HG02852 (cell line): ENCODE measurements around the gene THOC5.
"Not testable (repeated sequence)": the region's sequence is repeated elsewhere in the genome, so short reads cannot be mapped to it uniquely, and the experiment has no call there.

Experiments
- ATAC-seq: cut with Tn5 transposase; IDR thresholded peaks from one replicate; pipeline ENCODE4 v1.9.1; 2021; ENCODE audit warnings: mild to moderate bottlenecking, moderate library complexity; ENCODE audit not compliant: unreplicated experiment

The THOC5 gene

DNA sequence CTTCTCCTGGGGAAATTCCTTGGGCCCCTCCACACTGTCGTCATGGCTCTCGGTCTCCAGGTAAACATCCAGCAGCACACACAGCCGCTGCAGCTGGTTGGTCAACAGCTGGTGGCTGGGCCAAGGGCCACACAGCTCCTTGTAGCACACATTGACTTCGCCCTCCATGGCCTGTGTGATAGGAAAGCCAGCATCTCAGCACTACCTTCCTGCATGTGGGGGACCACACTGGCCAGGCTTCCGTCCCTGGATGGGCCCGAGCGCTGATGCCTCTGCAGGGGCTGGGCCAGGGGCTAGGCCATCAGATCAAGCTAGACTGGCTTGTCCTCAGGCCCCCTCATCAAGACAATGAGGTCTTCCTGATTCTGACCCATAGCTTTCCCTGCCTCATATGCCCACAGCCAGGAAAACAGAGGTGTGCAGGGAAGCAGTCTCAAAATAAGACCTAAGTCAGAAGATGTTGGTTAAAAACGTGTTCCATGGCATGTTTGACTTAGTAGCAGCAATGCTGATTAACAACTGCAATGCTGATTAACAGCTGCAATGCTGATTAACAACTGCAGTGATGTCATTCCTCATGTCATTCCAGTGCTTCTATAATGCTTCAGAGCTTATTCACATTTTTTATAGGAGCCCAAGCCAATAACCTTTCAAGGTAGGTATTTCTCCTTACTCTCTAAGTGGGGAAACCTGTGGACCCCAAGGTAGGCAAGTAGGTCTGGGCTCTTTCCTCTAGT lies 42.3 kb downstream of the THOC5 start:
- no peak for ATAC-seq

DNA sequence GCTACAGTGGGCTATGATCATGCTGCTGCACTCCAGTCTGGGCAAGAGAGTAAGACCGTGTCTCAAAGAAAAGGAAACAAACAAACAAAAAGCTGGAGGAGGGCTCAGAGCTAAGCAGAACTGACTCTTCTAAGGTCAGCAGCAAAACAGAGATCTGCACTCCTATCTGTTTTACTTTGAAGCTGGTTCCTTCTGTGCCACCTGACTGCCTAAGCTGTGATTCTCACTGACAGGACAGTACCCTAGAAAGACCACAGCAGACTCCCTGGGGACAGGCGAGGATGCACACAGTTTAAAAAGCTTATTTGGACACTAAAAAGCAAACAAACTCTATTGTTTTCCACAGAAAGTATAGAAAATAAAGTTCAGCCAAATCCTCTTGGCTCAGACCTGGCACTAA lies 43.0 kb downstream of the THOC5 start:
- ATAC-seq, result no peak

DNA sequence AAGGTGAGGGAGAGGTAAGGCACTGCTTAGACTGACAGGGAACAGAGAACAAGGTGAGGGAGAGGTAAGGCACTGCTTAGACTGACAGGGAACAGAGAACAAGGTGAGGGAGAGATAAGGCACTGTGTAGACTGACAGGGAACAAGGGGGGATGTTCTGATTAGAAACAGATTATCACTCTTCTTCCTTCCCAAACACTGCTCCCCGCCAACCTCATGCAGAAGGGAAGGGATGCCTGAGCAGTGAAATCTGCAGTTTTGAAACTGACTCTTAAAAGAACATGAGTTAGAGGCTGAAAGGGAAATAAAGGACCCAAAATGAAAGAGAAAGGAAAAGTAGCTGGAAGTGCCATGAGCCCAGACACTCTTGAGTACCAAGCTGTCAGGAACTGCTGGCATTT lies 43.7 kb downstream of the THOC5 start:
- no peak for ATAC-seq

DNA sequence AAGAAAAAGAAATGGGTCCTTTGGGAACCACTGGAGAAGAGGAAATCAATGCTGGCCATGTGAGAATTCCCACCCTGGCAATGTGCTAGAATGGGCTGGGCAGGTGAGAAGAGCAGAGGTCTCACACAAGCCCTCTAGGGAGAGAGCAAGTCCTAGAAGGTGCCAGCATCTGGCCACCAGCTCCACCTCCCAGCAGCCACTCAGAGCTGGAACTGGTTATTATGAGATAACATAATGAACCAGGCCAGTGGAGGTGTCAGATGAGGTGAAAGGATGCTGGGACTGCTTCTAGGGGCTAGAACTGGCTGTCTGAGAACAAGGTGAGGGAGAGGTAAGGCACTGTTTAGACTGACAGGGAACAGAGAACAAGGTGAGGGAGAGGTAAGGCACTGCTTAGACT lies 44.3 kb downstream of the THOC5 start:
- no peak for ATAC-seq

DNA sequence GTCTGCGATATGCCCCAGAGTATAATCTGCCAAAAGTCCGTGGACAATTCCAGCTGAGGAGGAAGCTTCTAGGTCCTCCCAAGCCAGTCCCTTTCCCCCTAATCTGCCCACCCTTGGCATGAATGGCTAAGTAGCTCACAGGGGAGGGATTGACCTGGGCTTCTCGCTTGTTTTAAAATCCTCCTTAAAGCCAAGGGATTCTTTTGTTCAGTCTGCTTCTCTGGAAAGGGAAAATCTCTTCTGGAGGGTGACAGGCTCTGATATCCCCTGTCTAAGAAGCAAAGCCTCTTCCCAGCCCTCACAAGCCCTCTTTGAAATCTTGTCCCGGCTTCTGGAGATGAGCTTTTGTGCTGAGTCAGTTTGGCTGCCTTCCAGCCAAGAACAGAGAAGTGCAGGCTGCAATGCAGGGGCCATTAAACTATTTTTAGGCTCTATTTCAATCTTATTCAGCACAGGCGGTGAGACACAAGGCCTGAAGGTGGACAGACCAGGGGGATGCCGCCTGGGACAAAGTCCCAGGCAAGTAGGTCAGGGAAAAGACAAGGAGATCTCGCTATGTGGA lies 49.7 kb downstream of the THOC5 start:
- no peak for ATAC-seq

DNA sequence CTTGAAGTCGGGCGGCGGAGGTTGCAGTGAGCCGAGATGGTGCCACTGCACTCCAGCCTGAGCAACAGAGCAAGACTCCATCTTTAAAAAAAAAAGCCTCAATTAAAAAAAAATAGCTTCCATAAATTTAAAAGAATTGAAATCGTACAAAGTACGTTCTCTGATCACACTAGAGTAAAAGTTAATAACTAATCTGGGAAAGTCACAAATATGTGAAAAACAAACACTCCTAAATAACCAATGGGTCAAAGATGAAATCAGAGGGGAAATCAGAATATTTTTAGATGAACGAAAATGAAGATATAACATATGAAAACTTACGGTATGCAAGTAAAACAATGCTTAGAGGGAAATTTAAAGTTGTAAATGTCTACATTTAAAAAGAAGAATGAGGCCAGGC lies 53.7 kb downstream of the THOC5 start:
- no peak for ATAC-seq

DNA sequence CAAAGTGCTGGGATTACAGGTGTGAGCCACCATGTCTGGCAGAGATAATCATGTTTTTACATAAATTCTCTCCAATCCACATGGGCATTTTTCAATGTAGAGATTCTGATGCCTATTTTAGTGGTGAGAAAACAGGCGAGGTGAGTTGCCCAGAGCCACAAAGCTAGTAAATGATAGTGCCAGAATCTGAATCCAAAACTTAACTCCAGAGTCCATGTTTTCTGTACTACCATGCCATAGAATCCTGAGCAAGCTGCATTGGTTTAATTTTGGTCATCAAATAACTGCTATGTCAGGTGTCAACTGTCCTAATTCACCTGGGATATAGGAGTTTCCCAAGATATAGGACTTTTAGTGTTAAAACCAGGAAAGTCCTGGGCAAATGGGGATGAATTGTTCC lies 59.9 kb downstream of the THOC5 start:
- ATAC-seq, result no peak

DNA sequence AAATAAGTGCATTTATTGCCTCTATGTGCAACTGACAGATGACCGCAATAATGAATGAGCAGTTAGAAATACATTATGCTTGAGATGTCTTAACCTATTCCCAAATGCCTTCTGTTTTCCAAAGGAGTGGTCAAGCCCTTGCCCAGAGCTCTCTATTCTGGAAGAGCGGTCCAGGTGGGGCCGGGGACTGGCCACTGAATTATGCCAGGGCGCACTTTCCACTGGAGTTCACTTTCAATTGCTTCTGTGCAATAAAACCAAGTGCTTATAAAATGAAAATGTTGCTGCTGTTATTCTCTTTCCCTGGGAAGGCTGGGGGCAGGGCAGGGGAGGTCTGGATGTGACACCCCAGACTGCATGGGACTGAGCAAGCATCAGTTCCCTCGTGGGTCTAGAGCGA lies 62.5 kb downstream of the THOC5 start:
- ATAC-seq, result no peak

DNA sequence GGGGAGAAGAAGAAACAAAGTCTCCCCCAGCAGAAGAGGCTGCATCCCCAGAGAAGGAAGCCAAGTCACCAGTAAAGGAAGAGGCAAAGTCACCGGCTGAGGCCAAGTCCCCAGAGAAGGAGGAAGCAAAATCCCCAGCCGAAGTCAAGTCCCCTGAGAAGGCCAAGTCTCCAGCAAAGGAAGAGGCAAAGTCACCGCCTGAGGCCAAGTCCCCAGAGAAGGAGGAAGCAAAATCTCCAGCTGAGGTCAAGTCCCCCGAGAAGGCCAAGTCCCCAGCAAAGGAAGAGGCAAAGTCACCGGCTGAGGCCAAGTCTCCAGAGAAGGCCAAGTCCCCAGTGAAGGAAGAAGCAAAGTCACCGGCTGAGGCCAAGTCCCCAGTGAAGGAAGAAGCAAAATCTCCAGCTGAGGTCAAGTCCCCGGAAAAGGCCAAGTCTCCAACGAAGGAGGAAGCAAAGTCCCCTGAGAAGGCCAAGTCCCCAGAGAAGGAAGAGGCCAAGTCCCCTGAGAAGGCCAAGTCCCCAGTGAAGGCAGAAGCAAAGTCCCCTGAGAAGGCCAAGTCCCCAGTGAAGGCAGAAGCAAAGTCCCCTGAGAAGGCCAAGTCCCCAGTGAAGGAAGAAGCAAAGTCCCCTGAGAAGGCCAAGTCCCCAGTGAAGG lies 64.3 kb downstream of the THOC5 start:
- ATAC-seq, result not testable (repeated sequence)

DNA sequence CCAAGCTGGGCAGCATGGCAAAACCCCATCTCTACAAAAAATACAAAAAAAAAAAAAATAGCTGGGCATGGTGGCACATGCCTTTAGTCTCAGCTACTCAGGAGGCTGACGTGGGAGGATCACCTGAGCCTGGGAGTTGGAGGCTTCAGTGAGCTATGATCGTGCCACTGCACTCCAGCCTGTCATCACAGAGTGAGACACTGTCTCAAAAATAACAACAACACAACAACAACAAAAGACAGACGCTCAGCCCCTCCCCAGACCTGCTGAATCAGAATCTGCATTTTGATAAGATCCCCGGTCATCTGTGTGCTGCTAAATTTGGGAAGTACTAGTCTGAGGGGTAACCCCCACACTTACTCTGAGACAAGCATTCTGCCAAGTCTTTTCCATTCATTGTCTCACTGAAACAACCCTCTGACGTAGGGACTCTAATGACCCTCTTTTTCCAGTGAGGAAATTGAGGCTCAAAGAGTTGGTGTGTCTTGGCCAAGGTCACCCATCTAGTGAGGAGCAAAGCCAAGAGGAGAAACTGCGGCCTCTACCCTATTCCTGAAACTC lies 66.1 kb downstream of the THOC5 start:
- ATAC-seq, result no peak

DNA sequence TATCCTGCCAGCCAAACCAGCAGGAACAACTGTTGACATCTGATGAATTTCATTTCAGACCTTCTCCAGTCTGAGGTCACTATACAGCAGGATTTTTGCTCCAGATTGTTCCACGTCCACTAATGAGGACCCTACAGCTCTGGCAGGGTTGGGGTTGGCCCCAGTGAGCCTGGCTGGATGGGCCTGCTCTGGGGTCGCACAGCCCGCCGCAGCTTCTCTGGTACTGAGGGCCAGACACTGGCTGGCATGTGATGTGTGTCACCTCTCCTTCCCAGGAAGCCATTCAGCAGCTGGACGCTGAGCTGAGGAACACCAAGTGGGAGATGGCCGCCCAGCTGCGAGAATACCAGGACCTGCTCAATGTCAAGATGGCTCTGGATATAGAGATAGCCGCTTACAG lies 68.1 kb downstream of the THOC5 start:
- ATAC-seq, result no peak

DNA sequence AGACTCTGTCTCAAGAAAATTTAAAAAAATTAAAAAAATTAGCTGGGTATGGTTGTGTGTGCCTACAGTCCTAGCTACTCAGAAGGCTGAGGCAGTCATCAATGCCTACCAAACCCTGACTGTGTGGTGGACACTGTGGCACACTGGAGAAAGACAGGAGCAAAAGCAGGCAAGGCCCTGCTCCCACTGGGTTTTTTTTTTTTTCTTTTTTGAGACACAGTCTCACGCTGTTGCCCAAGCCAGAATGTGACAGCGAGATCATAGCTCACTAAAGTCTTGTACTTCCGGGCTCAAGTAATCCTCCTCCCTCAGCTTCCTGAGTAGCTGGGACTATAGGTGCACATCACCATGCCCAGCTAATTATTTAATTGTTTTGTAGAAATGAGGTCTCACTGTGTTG lies 68.9 kb downstream of the THOC5 start:
- ATAC-seq, result no peak

DNA sequence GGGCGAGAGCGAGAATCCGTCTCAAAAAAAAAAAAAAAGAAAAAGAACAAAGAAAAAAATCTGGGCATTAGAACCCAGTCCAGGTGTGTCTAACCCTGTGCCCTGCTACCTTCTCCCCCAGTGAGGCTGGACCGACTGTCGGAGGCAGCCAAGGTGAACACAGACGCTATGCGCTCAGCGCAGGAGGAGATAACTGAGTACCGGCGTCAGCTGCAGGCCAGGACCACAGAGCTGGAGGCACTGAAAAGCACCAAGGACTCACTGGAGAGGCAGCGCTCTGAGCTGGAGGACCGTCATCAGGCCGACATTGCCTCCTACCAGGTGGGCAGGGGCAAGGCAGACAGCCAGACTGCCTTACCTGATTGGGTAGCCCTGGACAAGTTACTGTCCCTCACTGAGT lies 70.3 kb downstream of the THOC5 start:
- ATAC-seq, result no peak

DNA sequence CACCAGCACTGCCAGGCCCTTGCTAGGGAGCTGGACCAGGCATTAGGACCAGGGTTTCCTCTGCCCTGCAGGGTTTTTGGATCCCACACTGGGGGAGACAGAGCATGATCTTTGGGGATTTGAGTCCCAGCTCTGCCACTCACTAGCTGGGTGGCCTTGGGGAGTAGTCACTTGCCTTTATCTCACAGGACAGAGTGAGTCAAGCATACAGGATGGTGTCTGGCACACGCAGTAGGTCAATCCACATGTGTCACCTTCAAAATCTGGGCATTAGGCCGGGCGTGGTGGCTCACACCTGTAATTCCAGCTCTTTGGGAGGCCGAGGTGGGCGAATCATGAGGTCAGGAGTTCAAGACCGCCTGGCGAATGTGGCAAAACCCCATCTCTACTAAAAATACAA lies 70.8 kb downstream of the THOC5 start:
- ATAC-seq, result no peak

DNA sequence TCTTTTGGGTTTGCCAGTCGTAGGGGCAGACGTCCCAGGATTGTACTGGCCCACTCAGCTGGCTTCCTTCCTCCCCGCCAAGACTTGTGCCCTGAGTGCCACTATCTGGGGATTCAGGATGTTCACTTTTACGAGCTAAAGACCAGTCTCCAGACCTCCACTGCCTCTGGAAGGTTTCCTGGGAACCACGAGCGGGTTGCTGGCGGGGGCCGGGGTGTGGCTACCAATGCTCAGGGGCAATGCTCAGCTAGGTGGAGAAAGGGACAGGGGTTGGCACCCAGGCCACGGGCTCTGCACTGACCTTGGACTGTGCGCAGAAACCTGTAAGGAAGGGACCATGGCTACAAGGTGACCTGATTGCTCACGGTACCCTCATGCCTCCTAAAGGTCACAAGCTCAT lies 71.3 kb downstream of the THOC5 start:
- ATAC-seq, result no peak

DNA sequence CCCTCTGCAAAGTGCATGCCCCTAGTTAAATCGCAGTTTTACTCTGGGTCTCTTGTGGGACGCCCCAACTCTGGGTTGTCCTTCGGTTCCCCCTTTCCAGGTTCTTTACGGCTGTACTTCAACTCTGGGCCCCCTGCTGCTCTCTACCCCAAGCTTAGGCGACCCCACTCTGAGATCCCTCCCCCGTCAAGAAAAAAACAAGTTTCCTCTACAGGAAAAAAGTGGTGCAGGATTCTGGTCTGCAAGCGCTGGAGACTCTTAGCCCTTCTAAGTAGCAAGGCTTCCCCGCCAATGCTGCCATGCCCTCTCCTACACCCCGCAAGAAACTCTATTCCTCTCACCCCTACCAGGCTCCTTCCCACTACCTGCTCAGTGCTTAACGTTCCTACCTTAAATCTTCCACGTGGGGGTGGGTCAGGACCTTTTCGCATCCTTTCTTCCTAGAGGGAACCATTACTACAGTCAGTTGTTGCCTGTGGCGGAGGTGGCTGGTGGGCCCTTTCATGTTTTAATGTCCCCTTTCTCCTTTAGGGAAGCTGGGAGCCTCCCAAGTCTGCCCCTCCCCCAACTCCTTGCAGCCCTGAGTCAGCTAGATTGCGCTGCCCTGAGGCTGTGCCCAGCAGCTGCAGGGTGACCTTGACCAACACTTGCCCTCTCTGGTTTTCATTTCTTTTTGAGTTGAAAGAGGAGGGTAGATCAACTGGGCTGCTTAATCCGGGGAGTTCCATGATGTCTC lies 72.1 kb downstream of the THOC5 start:
- no peak for ATAC-seq

DNA sequence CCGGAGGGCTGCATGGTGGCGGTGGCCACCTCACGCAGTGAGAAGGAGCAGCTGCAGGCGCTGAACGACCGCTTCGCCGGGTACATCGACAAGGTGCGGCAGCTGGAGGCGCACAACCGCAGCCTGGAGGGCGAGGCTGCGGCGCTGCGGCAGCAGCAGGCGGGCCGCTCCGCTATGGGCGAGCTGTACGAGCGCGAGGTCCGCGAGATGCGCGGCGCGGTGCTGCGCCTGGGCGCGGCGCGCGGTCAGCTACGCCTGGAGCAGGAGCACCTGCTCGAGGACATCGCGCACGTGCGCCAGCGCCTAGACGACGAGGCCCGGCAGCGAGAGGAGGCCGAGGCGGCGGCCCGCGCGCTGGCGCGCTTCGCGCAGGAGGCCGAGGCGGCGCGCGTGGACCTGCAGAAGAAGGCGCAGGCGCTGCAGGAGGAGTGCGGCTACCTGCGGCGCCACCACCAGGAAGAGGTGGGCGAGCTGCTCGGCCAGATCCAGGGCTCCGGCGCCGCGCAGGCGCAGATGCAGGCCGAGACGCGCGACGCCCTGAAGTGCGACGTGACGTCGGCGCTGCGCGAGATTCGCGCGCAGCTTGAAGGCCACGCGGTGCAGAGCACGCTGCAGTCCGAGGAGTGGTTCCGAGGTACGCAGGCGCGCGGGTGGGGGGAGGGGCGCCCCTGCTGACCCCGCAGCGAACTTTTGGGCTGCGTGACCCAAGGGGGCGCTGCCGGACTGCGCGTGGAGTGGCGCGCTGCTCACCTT lies 72.9 kb downstream of the THOC5 start:
- ATAC-seq, result no peak

DNA sequence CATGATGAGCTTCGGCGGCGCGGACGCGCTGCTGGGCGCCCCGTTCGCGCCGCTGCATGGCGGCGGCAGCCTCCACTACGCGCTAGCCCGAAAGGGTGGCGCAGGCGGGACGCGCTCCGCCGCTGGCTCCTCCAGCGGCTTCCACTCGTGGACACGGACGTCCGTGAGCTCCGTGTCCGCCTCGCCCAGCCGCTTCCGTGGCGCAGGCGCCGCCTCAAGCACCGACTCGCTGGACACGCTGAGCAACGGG lies 73.4 kb downstream of the THOC5 start:
- ATAC-seq, result no peak

DNA sequence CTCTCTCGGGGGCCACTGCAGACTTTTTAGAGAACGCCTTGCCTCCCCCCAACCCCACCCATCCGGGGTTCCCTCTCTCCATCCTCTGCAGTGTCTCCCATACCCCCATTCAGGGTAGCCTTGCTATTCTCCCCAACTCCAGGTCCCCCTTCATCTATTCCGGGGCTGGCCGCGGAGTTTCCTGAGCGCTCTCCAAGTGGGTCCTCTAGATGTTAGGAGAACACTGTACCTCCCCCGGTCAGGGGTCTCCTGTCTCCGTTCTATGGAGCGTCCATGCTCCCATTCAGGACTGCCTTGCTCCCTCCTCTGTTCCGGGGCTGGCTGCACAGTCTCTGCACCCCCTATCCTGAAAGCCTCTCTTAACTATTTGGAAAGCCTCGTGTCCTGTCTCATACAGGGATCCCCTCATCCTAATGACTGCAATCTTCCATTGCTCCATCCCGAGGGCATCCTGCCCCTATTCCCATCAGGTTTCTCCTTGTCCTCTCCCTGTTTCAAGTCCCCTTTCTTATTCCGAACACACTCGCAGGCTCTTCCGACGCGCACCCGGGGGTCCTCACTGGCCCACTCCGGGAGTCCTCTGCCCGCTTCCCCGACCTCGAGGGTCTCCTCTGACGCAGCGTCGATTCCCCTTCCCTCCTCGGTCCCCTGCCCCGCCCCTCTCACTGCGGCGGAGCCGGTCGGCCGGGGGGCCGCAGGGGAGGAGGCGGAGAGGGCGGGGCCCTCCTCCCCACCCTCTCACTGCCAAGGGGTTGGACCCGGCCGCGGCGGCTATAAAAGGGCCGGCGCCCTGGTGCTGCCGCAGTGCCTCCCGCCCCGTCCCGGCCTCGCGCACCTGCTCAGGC lies 73.9 kb downstream of the THOC5 start, which contains the start of gene NEFH:
TSS of gene NEFH (plus strand) at position 802 of the 845 bp plus-strand sequence. CDS start 45 bp downstream, outside the sequence.
- ATAC-seq, result no peak
